ENCODE measurements around the gene STPG2.

- TF ChIP-seq CTCF (IDR thresholded peaks at IDR 0.05 in 2 of 3, conservative IDR thresholded peaks at IDR 0.05 in 1 of 3; ENCODE audit: control insufficient read depth in 2 of 3, extremely low read depth in 1 of 3, insufficient read depth in 1 of 3, low read depth in 3 of 3, low read length in 3 of 3) (no peak), RCOR1 (conservative IDR thresholded peaks at IDR 0.05; ENCODE audit: low read depth, low read length) (no peak), POLR2A (IDR thresholded peaks at IDR 0.05; ENCODE audit: low read depth, low read length) (no peak), EZH2 (IDR thresholded peaks at IDR 0.05; ENCODE audit: borderline replicate concordance, control insufficient read depth, low read depth, low read length) (no peak), CEBPB (IDR thresholded peaks at IDR 0.05; ENCODE audit: borderline replicate concordance in 1 of 2, low read depth in 2 of 2, low read length in 2 of 2) (no peak), ELK1 (IDR thresholded peaks at IDR 0.05; ENCODE audit: low read depth, low read length) (no peak), REST (IDR thresholded peaks at IDR 0.05; ENCODE audit: low read depth, low read length) (no peak), USF1 (IDR thresholded peaks at IDR 0.05; ENCODE audit: borderline replicate concordance, extremely low read length, insufficient read depth, low read depth, low read length) (no peak), CHD4 (IDR thresholded peaks at IDR 0.05) (no peak)
Observed at GRCh38 chr4:97656044-97656720, 487.1 kb downstream of the STPG2 start.
